Measurements from ENCODE around the gene SLC35G4. TPM values are rescaled to one million over a fixed set of nuclear protein-coding genes. Genes with fewer than 3 reads are reported as not detected.
"Not testable (repeated sequence)": the region's sequence is repeated elsewhere in the genome, so short reads cannot be mapped to it uniquely, and the experiment has no call there.

The SLC35G4 gene
- total and polyA plus RNA-seq, 5 donors from 2014 or later = not detected

GRCh38 chr18:11587432-11587831 is 22.0 kb upstream of the SLC35G4 start:
- Histone ChIP-seq H3K9me3 (ENCODE audit: control insufficient read depth in 2 of 2, low read length in 2 of 2) (no peaks in the 10 kb centered on the region), H3K27ac (ENCODE audit: insufficient read depth, low read length, poor library complexity, severe bottlenecking) (no peak overlapping the region), H3K36me3 (ENCODE audit: control insufficient read depth, insufficient read depth, low read length) (no peaks in the 10 kb centered on the region), H3K27me3 (ENCODE audit: control insufficient read depth, insufficient read depth, low read length) (peaks cover 2% of the 10 kb centered on the region), H3K4me3 (ENCODE audit: low read depth, low read length) (no peak overlapping the region), H3K4me1 (ENCODE audit: control insufficient read depth, insufficient read depth, low read length, poor library complexity, severe bottlenecking) (no peaks in the 10 kb centered on the region)
- H3K27me3 Mint-ChIP-seq = peaks cover 6% of the 10 kb centered on the region
- no peak overlapping the region for H3K4me3 Mint-ChIP-seq
- peaks cover 0 to 3% (median 0%) of the 10 kb centered on the region in 7 donors for H3K9me3 Mint-ChIP-seq
- H3K27ac Mint-ChIP-seq = no peak overlapping the region
- ATAC-seq (ENCODE audit: low read depth in 2 of 2) = no peak
- H3K36me3 Mint-ChIP-seq = no peaks in the 10 kb centered on the region
- H3K4me1 Mint-ChIP-seq = peaks cover 0 to 5% (median 2%) of the 10 kb centered on the region in 4 donors
- no peak for DNase-seq

- Mint-ChIP-seq H3K27ac (no peak overlapping the region), H3K4me3 (no peak overlapping the region), H3K9me3 (peaks cover 0 to 3% (median 0%) of the 10 kb centered on the region in 7 donors), H3K36me3 (no peaks in the 10 kb centered on the region), H3K4me1 (peaks cover 0 to 5% (median 2%) of the 10 kb centered on the region in 4 donors), H3K27me3 (peaks cover 8% of the 10 kb centered on the region)
- H3K27ac ChIP-seq (ENCODE audit: insufficient read depth, low read length, poor library complexity, severe bottlenecking) = no peak overlapping the region
- H3K4me3 ChIP-seq (ENCODE audit: low read depth, low read length) = no peak overlapping the region
- H3K27me3 ChIP-seq (ENCODE audit: control insufficient read depth, insufficient read depth, low read length) = peaks cover 2% of the 10 kb centered on the region
- no peaks in the 10 kb centered on the region for H3K9me3 ChIP-seq (ENCODE audit: control insufficient read depth in 2 of 2, low read length in 2 of 2)
- H3K4me1 ChIP-seq (ENCODE audit: control insufficient read depth, insufficient read depth, low read length, poor library complexity, severe bottlenecking) = no peaks in the 10 kb centered on the region
- H3K36me3 ChIP-seq (ENCODE audit: control insufficient read depth, insufficient read depth, low read length) = no peaks in the 10 kb centered on the region
- no peak for ATAC-seq (ENCODE audit: low read depth in 2 of 2)
- no peak for DNase-seq
Observed at GRCh38 chr18:11587846-11588245, 21.6 kb upstream of the SLC35G4 start.

DNA sequence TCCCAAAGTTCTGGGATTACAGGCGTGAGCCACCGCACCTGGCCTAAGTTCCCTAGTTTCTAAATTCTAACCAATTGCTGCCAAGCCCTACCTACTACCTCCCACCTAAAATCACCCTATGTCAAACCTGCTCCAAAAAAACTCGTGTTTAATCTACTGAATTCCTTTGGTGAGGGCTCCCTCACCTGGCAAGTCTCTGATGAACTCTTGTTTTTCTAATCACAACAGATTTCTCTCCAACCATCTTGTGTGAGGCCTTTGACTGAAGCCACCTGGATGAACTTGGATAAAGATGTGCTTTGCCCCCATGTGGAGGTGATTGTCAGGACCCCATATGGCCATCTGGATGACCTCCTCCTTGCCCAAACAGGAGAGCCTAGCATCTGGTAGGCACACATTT is 17.4 kb upstream of the SLC35G4 start:
- H3K36me3 Mint-ChIP-seq = no peaks in the 10 kb centered on the region
- Histone ChIP-seq H3K36me3 (ENCODE audit: control insufficient read depth, insufficient read depth, low read length) (no peaks in the 10 kb centered on the region), H3K4me1 (ENCODE audit: control insufficient read depth, insufficient read depth, low read length, poor library complexity, severe bottlenecking) (no peaks in the 10 kb centered on the region), H3K27me3 (ENCODE audit: control insufficient read depth, insufficient read depth, low read length) (peaks cover 2% of the 10 kb centered on the region), H3K4me3 (ENCODE audit: low read depth, low read length) (no peak overlapping the region), H3K9me3 (ENCODE audit: control insufficient read depth in 2 of 2, low read length in 2 of 2) (no peaks in the 10 kb centered on the region), H3K27ac (ENCODE audit: insufficient read depth, low read length, poor library complexity, severe bottlenecking) (no peak overlapping the region)
- H3K27ac Mint-ChIP-seq = no peak overlapping the region
- H3K9me3 Mint-ChIP-seq = peaks cover 0 to 6% (median 0%) of the 10 kb centered on the region in 7 donors
- H3K27me3 Mint-ChIP-seq = peaks cover 8% of the 10 kb centered on the region
- H3K4me1 Mint-ChIP-seq = peaks cover 0 to 3% (median 2%) of the 10 kb centered on the region in 4 donors
- DNase-seq = no peak
- H3K4me3 Mint-ChIP-seq = no peak overlapping the region
- no peak for ATAC-seq (ENCODE audit: low read depth in 2 of 2)

DNA sequence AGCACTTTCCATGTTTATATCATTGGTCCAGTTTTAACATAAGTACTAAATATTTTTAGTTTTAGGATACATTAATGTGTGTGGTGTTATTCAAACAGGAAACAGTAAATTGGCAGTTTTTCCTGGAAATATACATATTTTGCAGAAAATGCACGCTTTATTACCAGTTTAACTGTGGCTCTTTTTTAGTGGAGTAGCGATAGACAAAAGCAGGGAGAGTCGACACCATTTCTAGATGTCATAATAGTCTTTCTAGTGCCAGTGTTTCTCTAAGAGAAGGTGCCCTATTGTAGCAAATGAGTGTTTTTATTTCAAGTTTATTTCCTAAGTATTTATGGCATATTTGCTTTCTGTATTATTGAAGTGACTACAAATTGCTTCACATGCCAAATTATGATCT is 9.1 kb upstream of the SLC35G4 start:
- no peak overlapping the region for H3K4me3 ChIP-seq (ENCODE audit: low read depth, low read length)
- Mint-ChIP-seq H3K4me3 (no peak overlapping the region), H3K4me1 (no peaks in the 10 kb centered on the region), H3K36me3 (no peaks in the 10 kb centered on the region), H3K27me3 (no peaks in the 10 kb centered on the region), H3K27ac (no peak overlapping the region), H3K9me3 (peaks cover 0 to 7% (median 3%) of the 10 kb centered on the region in 7 donors)
- no peak for DNase-seq
- no peak for ATAC-seq (ENCODE audit: low read depth in 2 of 2)
- H3K9me3 ChIP-seq (ENCODE audit: control insufficient read depth in 2 of 2, low read length in 2 of 2) = no peaks in the 10 kb centered on the region
- no peaks in the 10 kb centered on the region for H3K27me3 ChIP-seq (ENCODE audit: control insufficient read depth, insufficient read depth, low read length)
- H3K4me1 ChIP-seq (ENCODE audit: control insufficient read depth, insufficient read depth, low read length, poor library complexity, severe bottlenecking) = no peaks in the 10 kb centered on the region
- no peaks in the 10 kb centered on the region for H3K36me3 ChIP-seq (ENCODE audit: control insufficient read depth, insufficient read depth, low read length)
- H3K27ac ChIP-seq (ENCODE audit: insufficient read depth, low read length, poor library complexity, severe bottlenecking) = no peak overlapping the region

DNA sequence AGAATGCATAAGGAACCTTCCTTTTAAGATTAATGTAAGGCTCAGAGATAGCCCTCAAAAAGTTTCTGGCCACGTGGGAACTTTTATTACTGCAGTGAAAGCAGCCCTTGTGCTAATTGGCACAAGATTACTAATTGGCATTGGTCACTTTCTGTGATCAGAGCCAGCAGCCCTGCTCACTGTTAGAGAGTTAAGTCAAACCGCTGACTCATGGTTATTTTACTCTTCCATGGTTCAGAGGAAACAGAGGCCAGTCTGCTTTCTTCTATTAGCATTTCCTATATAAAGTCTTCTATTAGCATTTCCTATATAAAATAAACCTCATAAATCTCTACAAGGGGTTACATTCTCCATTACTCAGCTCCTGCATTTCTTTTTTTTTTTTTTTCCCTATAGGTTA is 1.5 kb upstream of the SLC35G4 start:
- H3K27ac Mint-ChIP-seq = no peak overlapping the region
- Histone ChIP-seq H3K9me3 (ENCODE audit: control insufficient read depth in 2 of 2, low read length in 2 of 2) (no peaks in the 10 kb centered on the region), H3K27ac (ENCODE audit: insufficient read depth, low read length, poor library complexity, severe bottlenecking) (no peak overlapping the region), H3K36me3 (ENCODE audit: control insufficient read depth, insufficient read depth, low read length) (no peaks in the 10 kb centered on the region), H3K27me3 (ENCODE audit: control insufficient read depth, insufficient read depth, low read length) (no peaks in the 10 kb centered on the region), H3K4me1 (ENCODE audit: control insufficient read depth, insufficient read depth, low read length, poor library complexity, severe bottlenecking) (no peaks in the 10 kb centered on the region), H3K4me3 (ENCODE audit: low read depth, low read length) (no peak overlapping the region)
- H3K36me3 Mint-ChIP-seq = no peaks in the 10 kb centered on the region
- peaks cover 0 to 6% (median 0%) of the 10 kb centered on the region in 7 donors for H3K9me3 Mint-ChIP-seq
- ATAC-seq (ENCODE audit: low read depth in 2 of 2) = no peak
- no peaks in the 10 kb centered on the region for H3K4me1 Mint-ChIP-seq
- DNase-seq = no peak
- no peaks in the 10 kb centered on the region for H3K27me3 Mint-ChIP-seq
- no peak overlapping the region for H3K4me3 Mint-ChIP-seq

DNA sequence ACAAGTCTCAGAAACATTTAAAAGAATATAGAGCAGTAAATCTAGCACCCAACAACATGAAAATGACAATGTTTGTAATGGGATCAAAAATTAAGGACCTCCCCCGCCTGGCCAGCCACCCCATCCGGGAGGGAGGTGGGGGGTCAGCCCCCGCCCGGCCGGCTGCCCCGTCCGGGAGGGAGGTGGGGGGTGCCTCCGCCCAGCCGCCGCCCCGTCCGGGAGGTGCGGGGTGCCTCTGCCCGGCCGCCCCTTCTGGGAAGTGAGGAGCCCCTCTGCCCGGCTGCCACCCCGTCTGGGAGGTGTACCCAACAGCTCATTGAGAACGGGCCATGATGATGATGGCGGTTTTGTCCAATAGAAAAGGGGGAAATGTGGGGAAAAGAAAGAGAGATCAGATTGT is 778 bp upstream of the SLC35G4 start:
- H3K36me3 Mint-ChIP-seq; H3K4me3 Mint-ChIP-seq; ATAC-seq (ENCODE audit: low read depth in 2 of 2): not testable (repeated sequence)

GRCh38 chr18:11613073-11613472 is 3.7 kb downstream of the SLC35G4 start:
- not testable (repeated sequence) for DNase-seq; H3K4me3 ChIP-seq (ENCODE audit: low read depth, low read length); H3K9me3 ChIP-seq (ENCODE audit: control insufficient read depth in 2 of 2, low read length in 2 of 2); H3K4me1 ChIP-seq (ENCODE audit: control insufficient read depth, insufficient read depth, low read length, poor library complexity, severe bottlenecking); ATAC-seq (ENCODE audit: low read depth in 2 of 2); H3K27ac ChIP-seq (ENCODE audit: insufficient read depth, low read length, poor library complexity, severe bottlenecking); H3K36me3 ChIP-seq (ENCODE audit: control insufficient read depth, insufficient read depth, low read length); H3K27me3 ChIP-seq (ENCODE audit: control insufficient read depth, insufficient read depth, low read length); H3K4me3 Mint-ChIP-seq; H3K36me3 Mint-ChIP-seq; H3K9me3 Mint-ChIP-seq; H3K27ac Mint-ChIP-seq; H3K4me1 Mint-ChIP-seq; H3K27me3 Mint-ChIP-seq

More for the DNA sequence above, 778 bp upstream of the SLC35G4 start:
- not testable (repeated sequence) for H3K4me1 Mint-ChIP-seq; H3K9me3 ChIP-seq (ENCODE audit: control insufficient read depth in 2 of 2, low read length in 2 of 2); H3K36me3 ChIP-seq (ENCODE audit: control insufficient read depth, insufficient read depth, low read length); H3K4me3 ChIP-seq (ENCODE audit: low read depth, low read length); DNase-seq; H3K4me1 ChIP-seq (ENCODE audit: control insufficient read depth, insufficient read depth, low read length, poor library complexity, severe bottlenecking); H3K27me3 Mint-ChIP-seq; H3K9me3 Mint-ChIP-seq; H3K27ac ChIP-seq (ENCODE audit: insufficient read depth, low read length, poor library complexity, severe bottlenecking); H3K27me3 ChIP-seq (ENCODE audit: control insufficient read depth, insufficient read depth, low read length)
- H3K27ac Mint-ChIP-seq = peak overlapping the region in 1 of 3 donors; percentile 87

DNA sequence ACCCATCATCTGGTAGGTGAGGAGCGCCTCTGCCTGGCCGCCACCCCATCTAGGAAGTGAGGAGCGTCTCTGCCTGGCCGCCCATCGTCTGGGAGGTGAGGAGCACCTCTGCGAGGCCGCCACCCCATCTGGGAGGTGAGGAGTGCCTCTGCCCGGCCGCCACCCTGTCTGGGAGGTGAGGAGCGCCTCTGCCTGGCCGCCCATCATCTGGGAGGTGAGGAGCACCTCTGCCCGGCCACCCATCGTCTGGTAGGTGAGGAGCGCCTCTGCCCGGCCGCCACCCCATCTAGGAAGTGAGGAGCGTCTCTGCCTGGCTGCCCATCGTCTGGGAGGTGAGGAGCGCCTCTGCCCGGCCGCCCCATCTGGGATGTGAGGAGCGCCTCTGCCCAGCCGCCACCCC is 4.2 kb downstream of the SLC35G4 start:
- not testable (repeated sequence) for H3K27ac ChIP-seq (ENCODE audit: insufficient read depth, low read length, poor library complexity, severe bottlenecking); H3K4me3 ChIP-seq (ENCODE audit: low read depth, low read length); H3K4me1 ChIP-seq (ENCODE audit: control insufficient read depth, insufficient read depth, low read length, poor library complexity, severe bottlenecking); H3K27me3 ChIP-seq (ENCODE audit: control insufficient read depth, insufficient read depth, low read length); H3K27ac Mint-ChIP-seq; ATAC-seq (ENCODE audit: low read depth in 2 of 2); H3K27me3 Mint-ChIP-seq; H3K9me3 Mint-ChIP-seq; H3K4me3 Mint-ChIP-seq; DNase-seq; H3K36me3 Mint-ChIP-seq; H3K36me3 ChIP-seq (ENCODE audit: control insufficient read depth, insufficient read depth, low read length); H3K9me3 ChIP-seq (ENCODE audit: control insufficient read depth in 2 of 2, low read length in 2 of 2); H3K4me1 Mint-ChIP-seq
